ENCODE results near the gene ZMYND19.

ZMYND19 gene

GRCh38 chr9:137612741-137613142 lies 22.4 kb upstream of the ZMYND19 start:
- Histone ChIP-seq H3K9ac (ENCODE audit: low read depth, low read length) (peak overlapping the region; percentile 43), H3K36me3 (ENCODE audit: insufficient read depth, low read length) (peaks cover 29% of the 10 kb centered on the region), H3K4me3 (ENCODE audit: low read length) (peak overlapping the region; percentile 51), H3K27me3 (ENCODE audit: control insufficient read depth, insufficient read depth, low read length) (no peaks in the 10 kb centered on the region), H3K9me3 (replicated peaks; ENCODE audit: low read length) (no peaks in the 10 kb centered on the region), H3K4me1 (ENCODE audit: control insufficient read depth, insufficient read depth, low read length) (peaks cover 25% of the 10 kb centered on the region), H3K4me2 (ENCODE audit: low read length) (peak overlapping the region; percentile 74)

- H3K4me3 ChIP-seq (ENCODE audit: low read length), result peak overlapping the region; percentile 51
- H3K36me3 ChIP-seq (ENCODE audit: insufficient read depth, low read length), result peaks cover 25% of the 10 kb centered on the region
- H3K4me2 ChIP-seq (ENCODE audit: low read length), result peak overlapping the region; percentile 74
- H3K27me3 ChIP-seq (ENCODE audit: control insufficient read depth, insufficient read depth, low read length), result no peaks in the 10 kb centered on the region
- H3K9me3 ChIP-seq (replicated peaks; ENCODE audit: low read length), result no peaks in the 10 kb centered on the region
- H3K4me1 ChIP-seq (ENCODE audit: control insufficient read depth, insufficient read depth, low read length), result peaks cover 27% of the 10 kb centered on the region
- H3K9ac ChIP-seq (ENCODE audit: low read depth, low read length), result peak overlapping the region; percentile 57
These were observed 21.6 kb upstream of the ZMYND19 start for GRCh38 chr9:137611623-137612609.

GRCh38 chr9:137610944-137611343 lies 20.6 kb upstream of the ZMYND19 start:
- no peaks in the 10 kb centered on the region for H3K9me3 ChIP-seq (replicated peaks; ENCODE audit: low read length)
- H3K4me2 ChIP-seq (ENCODE audit: low read length), result no peak overlapping the region
- no peak overlapping the region for H3K9ac ChIP-seq (ENCODE audit: low read depth, low read length)
- H3K27me3 ChIP-seq (ENCODE audit: control insufficient read depth, insufficient read depth, low read length), result no peaks in the 10 kb centered on the region
- no peak overlapping the region for H3K4me3 ChIP-seq (ENCODE audit: low read length)
- H3K36me3 ChIP-seq (ENCODE audit: insufficient read depth, low read length), result peaks cover 25% of the 10 kb centered on the region
- peaks cover 34% of the 10 kb centered on the region for H3K4me1 ChIP-seq (ENCODE audit: control insufficient read depth, insufficient read depth, low read length)

- H3K9me3 ChIP-seq (replicated peaks; ENCODE audit: low read length), result no peaks in the 10 kb centered on the region
- H3K9ac ChIP-seq (ENCODE audit: low read depth, low read length), result no peak overlapping the region
- H3K4me2 ChIP-seq (ENCODE audit: low read length), result peak overlapping the region; percentile 99
- no peaks in the 10 kb centered on the region for H3K36me3 ChIP-seq (ENCODE audit: insufficient read depth, low read length)
- H3K4me1 ChIP-seq (ENCODE audit: control insufficient read depth, insufficient read depth, low read length), result peaks cover 25% of the 10 kb centered on the region
- peaks cover 9% of the 10 kb centered on the region for H3K27me3 ChIP-seq (ENCODE audit: control insufficient read depth, insufficient read depth, low read length)
- H3K4me3 ChIP-seq (ENCODE audit: low read length), result peak overlapping the region; percentile 93
These were observed 17.0 kb upstream of the ZMYND19 start for GRCh38 chr9:137607141-137607857.

GRCh38 chr9:137606734-137607138 lies 16.4 kb upstream of the ZMYND19 start:
- Histone ChIP-seq H3K36me3 (ENCODE audit: insufficient read depth, low read length) (no peaks in the 10 kb centered on the region), H3K9ac (ENCODE audit: low read depth, low read length) (peak overlapping the region; percentile 84), H3K27me3 (ENCODE audit: control insufficient read depth, insufficient read depth, low read length) (peaks cover 9% of the 10 kb centered on the region), H3K4me1 (ENCODE audit: control insufficient read depth, insufficient read depth, low read length) (peaks cover 19% of the 10 kb centered on the region), H3K4me2 (ENCODE audit: low read length) (peak overlapping the region; percentile 99), H3K9me3 (replicated peaks; ENCODE audit: low read length) (no peaks in the 10 kb centered on the region), H3K4me3 (ENCODE audit: low read length) (peak overlapping the region; percentile 93)

GRCh38 chr9:137606005-137606621 lies 15.8 kb upstream of the ZMYND19 start:
- H3K4me3 ChIP-seq (ENCODE audit: low read length), result peak overlapping the region; percentile 93
- peaks cover 15% of the 10 kb centered on the region for H3K4me1 ChIP-seq (ENCODE audit: control insufficient read depth, insufficient read depth, low read length)
- no peaks in the 10 kb centered on the region for H3K9me3 ChIP-seq (replicated peaks; ENCODE audit: low read length)
- H3K27me3 ChIP-seq (ENCODE audit: control insufficient read depth, insufficient read depth, low read length), result peaks cover 9% of the 10 kb centered on the region
- no peaks in the 10 kb centered on the region for H3K36me3 ChIP-seq (ENCODE audit: insufficient read depth, low read length)
- peak overlapping the region; percentile 84 for H3K9ac ChIP-seq (ENCODE audit: low read depth, low read length)
- H3K4me2 ChIP-seq (ENCODE audit: low read length), result peak overlapping the region; percentile 99

GRCh38 chr9:137605121-137606004 lies 15.1 kb upstream of the ZMYND19 start, which contains the start of gene ARRDC1:
Gene ARRDC1, plus strand, starts transcription at chr9:137605686. Its CDS starts 32 bp downstream, at chr9:137605718.
- H3K9me3 ChIP-seq (replicated peaks; ENCODE audit: low read length), result no peaks in the 10 kb centered on the region
- no peaks in the 10 kb centered on the region for H3K36me3 ChIP-seq (ENCODE audit: insufficient read depth, low read length)
- H3K4me2 ChIP-seq (ENCODE audit: low read length), result peak within 1 kb of the TSS; percentile 99
- peaks cover 9% of the 10 kb centered on the region for H3K27me3 ChIP-seq (ENCODE audit: control insufficient read depth, insufficient read depth, low read length)
- H3K4me3 ChIP-seq (ENCODE audit: low read length), result peak within 1 kb of the TSS; percentile 93
- H3K4me1 ChIP-seq (ENCODE audit: control insufficient read depth, insufficient read depth, low read length), result peaks cover 15% of the 10 kb centered on the region
- H3K9ac ChIP-seq (ENCODE audit: low read depth, low read length), result peak within 1 kb of the TSS; percentile 84

GRCh38 chr9:137604345-137605086 lies 14.2 kb upstream of the ZMYND19 start:
- Histone ChIP-seq H3K4me2 (ENCODE audit: low read length) (peak overlapping the region; percentile 72), H3K36me3 (ENCODE audit: insufficient read depth, low read length) (no peaks in the 10 kb centered on the region), H3K9ac (ENCODE audit: low read depth, low read length) (no peak overlapping the region), H3K9me3 (replicated peaks; ENCODE audit: low read length) (no peaks in the 10 kb centered on the region), H3K4me3 (ENCODE audit: low read length) (peak overlapping the region; percentile 65), H3K4me1 (ENCODE audit: control insufficient read depth, insufficient read depth, low read length) (peaks cover 15% of the 10 kb centered on the region), H3K27me3 (ENCODE audit: control insufficient read depth, insufficient read depth, low read length) (peaks cover 9% of the 10 kb centered on the region)

GRCh38 chr9:137603879-137604278 lies 13.6 kb upstream of the ZMYND19 start:
- H3K4me3 ChIP-seq (ENCODE audit: low read length), result no peak overlapping the region
- peaks cover 15% of the 10 kb centered on the region for H3K4me1 ChIP-seq (ENCODE audit: control insufficient read depth, insufficient read depth, low read length)
- H3K27me3 ChIP-seq (ENCODE audit: control insufficient read depth, insufficient read depth, low read length), result peaks cover 9% of the 10 kb centered on the region
- H3K9ac ChIP-seq (ENCODE audit: low read depth, low read length), result no peak overlapping the region
- H3K9me3 ChIP-seq (replicated peaks; ENCODE audit: low read length), result no peaks in the 10 kb centered on the region
- no peaks in the 10 kb centered on the region for H3K36me3 ChIP-seq (ENCODE audit: insufficient read depth, low read length)
- H3K4me2 ChIP-seq (ENCODE audit: low read length), result no peak overlapping the region

GRCh38 chr9:137602661-137603060 lies 12.3 kb upstream of the ZMYND19 start:
- no peaks in the 10 kb centered on the region for H3K9me3 ChIP-seq (replicated peaks; ENCODE audit: low read length)
- H3K4me3 ChIP-seq (ENCODE audit: low read length), result no peak overlapping the region
- H3K36me3 ChIP-seq (ENCODE audit: insufficient read depth, low read length), result no peaks in the 10 kb centered on the region
- H3K4me1 ChIP-seq (ENCODE audit: control insufficient read depth, insufficient read depth, low read length), result peaks cover 15% of the 10 kb centered on the region
- peaks cover 9% of the 10 kb centered on the region for H3K27me3 ChIP-seq (ENCODE audit: control insufficient read depth, insufficient read depth, low read length)
- H3K4me2 ChIP-seq (ENCODE audit: low read length), result no peak overlapping the region
- H3K9ac ChIP-seq (ENCODE audit: low read depth, low read length), result no peak overlapping the region
